ENCODE measurements around the gene RANBP3.
"Not testable (repeated sequence)": the region's sequence is repeated elsewhere in the genome, so short reads cannot be mapped to it uniquely, and the experiment has no call there.

Gene RANBP3

DNA sequence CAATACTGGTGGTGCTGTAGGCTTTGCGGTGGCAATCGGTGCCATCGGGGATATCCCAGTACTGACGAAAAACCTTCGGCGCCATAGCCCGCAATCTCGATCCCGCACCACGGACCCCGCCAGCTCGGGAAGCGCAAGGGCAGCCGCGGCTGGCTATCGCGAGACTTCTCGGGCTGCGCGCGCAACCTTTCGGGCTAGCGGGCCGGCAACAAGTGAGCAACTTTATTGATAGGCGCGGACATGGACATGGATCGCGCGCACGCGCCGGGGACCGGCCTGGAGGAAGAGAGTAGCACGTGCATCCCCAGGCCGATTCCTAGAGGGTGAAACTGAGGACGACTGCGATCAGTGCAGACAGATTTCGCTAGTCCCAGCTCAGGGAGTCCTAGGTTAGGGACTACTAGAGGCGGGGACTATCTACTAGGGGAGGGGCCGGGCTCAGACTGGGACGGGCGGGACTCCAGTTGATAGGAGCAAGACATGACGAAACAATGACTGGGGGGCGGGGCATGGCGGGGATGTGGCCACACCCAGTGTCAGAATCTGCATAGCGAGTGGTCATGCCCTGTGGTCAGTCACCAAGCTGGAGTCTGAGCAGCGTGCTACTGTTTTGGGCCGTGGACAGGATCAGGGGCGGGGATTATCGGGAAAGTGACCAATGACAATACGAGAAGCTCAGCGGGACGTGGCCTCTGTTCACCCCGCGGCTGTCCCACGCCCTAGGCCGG lies 74.2 kb downstream of the RANBP3 start, which contains the start of gene NDUFA11:
TSS of gene NDUFA11 (minus strand) at position 167 of the 728 bp plus-strand sequence. CDS start at position 85, 82 bp downstream.
- DNase-seq (ENCODE audit: low read depth in 2 of 2), result peak; percentile 88 to 96

DNA sequence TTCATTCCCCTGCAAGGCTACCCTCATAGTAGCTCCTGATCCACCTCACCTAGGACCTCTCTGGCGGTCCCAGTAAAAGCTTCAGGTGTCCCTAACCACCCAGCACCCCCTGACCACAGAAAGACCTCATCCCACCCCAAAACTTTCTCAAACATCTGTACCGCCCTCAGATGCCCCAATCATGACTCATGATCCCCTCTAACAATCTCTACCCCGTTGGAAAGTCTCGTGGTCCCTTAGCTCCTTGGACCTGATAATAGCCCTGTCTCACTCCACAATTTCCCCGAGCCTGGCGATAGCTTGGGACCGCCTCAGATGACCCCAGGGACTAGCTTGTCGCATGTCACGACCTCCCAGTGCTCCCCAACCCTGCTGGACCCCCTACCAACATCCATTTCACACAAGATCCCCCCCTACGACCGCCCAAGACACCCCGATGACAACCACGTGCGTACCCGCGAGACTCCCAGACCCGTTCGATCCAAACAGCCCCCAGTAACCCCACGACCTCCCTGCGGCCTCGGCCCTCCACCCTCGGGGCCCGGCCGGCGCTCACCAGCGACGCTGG lies 74.8 kb downstream of the RANBP3 start:
- no peak for DNase-seq (ENCODE audit: low read depth in 2 of 2)

DNA sequence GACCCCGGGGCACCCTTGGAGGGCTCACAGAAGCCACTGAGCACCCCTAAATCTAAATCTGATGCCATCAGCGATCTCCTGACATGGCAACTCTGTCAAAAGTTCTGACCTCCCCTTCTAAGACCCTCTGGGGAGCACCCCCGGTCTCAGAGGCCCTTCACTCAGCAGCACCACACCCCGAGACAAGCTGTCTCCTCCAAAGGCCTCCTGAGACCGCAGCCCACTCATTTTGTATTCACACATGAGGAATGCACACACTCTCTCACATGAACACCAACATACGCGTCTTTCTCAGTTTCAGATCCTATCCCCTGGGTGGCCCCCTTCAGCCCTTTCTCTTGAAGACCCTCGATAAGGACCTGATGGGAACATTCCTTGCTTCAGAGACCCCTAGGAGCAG lies 77.0 kb downstream of the RANBP3 start:
- DNase-seq (ENCODE audit: low read depth in 2 of 2), result no peak

DNA sequence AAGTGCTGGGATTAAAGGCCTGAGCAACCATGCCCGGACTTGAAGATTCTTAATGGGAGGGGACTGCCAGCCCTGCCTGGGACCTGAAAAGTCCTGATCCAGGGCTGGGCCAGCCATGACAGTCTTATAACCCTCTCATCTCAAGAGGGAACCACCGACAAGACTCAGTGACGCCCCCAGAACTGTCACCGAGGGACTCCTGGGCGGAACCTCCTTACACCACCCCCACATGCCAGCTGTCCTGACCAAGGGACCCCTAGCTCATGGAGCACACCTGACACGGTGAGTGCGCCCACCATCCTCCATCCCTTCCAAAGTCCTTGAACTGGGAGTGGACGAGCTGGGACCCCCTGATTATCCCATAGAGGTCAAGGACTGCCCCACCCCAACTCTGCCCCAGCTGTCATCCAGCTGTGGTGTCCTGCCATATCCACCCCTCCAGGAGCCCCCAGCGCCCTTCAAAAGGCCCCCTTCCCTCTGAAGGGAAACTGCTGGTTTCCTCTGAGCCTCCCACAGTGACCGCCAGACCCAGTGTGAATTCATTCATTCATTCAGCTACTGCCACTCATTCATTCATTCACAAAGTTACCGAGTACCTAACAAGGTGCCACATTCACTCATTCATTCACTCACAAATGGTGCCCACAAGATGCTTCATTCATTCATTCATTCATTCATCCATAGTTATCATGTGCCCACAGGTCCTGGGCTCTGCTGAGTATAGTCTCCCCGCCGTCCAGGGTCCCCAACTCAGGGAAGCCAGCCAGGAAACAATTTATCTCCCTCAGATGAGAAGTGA lies 78.0 kb downstream of the RANBP3 start:
- no peak for DNase-seq (ENCODE audit: low read depth in 2 of 2)

DNA sequence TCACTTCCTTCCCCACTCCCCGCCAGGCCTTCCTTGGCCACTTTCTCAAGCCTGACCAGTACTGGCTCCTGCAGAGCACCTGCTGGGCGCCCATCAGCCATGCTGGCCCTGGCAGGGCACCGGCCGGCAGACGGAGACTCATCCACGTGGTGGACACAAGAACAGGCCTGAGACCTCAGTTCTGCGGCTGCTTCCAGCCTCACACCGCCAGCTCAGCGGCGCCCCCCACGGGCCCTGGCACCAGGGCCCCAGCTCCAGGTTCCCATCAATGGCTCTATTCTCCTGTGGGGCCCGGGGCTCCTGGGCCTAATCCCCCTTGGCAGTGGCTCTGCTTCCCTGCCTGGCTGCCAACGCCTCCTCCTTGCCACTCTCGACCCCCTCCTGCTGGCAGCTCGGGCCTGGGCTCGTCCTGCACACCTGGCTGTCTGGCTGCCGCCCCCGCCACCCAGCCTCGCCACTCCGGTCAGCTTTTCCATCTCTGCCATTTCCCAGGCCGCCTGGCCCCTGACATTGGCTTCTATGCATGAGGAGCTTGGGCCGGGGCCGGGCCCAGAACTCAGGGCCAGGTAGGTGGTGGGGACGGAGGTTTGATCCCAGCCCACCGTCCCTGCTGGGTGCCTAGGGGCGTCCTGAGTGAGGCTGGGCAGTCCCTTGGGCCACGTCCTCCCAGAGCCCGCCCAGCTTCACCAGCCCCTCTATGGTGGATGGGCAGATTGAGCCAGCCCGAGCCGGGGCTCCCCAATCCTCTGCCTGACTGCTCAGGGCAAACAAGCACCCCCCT lies 80.6 kb downstream of the RANBP3 start:
- no peak for DNase-seq (ENCODE audit: low read depth in 2 of 2)

DNA sequence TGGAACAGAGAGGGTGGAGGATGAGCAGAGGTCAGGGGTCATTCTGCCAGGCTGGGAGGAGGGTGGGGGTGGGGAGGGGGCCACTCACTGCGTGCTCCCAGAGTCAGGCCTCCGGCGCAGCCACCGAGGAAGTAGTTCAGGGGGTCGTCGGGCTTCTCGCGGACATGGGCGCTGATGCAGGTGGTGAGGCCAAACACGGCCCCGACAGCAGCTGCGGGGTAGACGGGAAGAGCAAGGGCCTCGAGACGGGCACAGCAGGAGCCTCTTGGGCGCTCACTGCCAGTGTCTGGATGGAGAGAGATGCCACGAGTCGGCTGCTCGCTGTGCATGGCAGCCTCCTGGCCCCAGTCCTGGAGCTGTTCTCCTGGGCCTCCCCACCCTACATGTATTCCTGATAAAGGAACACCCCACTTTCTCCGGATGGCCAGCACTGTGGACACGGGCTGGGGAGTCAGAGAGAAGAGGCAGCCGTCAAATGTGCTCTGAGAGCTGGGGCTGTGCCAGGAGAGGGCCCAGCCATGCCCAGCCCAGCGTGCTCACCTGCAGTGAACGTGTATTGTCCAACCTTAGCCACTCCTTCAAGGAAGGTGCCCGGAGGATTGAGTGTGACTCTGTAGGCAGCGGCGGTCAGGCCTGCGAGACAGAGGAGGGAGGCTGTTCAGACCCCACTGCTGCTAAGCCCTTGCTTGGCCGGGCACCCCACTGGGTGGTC lies 81.4 kb downstream of the RANBP3 start:
- no peak for DNase-seq (ENCODE audit: low read depth in 2 of 2)

DNA sequence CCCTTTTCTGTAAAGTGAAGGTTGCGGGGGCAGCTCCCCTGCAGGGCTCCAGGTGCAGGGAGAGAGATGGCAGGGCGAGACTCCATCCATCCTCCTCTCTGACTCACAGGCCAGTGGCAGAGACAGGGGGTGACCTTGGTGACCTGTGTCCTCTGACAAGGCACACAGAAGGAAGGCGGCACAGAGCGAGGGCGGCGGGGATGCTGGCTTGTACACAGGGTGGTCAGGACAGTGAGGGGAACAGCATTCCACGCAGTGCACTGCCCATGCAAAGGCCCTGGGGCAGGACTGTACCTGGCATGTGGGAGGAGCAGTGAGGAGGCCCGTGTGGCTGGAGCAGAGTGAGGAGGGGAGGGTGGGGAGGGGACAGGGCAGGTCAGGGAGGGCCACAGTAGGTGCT lies 82.0 kb downstream of the RANBP3 start:
- DNase-seq (ENCODE audit: low read depth in 2 of 2), result no peak

DNA sequence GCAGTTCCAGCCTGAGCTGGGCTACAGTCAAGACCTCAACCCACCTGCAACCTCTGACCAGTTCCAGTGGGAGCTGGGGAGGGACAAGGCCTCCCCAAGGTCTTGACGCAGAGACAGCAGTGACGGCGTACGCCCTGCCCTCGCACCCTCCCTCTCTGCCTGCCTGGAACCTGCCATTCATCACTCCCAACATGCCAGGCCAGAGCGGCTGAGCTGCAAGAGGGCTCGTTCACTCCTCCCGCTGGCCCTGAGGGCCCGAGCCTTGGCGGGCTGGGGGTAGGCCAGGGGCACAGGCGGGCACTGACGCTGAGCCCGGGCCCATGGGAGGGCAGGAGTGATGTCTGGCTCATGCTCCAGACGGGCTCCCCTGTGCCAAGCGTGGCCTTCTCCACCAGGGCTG lies 82.5 kb downstream of the RANBP3 start:
- DNase-seq (ENCODE audit: low read depth in 2 of 2), result no peak

DNA sequence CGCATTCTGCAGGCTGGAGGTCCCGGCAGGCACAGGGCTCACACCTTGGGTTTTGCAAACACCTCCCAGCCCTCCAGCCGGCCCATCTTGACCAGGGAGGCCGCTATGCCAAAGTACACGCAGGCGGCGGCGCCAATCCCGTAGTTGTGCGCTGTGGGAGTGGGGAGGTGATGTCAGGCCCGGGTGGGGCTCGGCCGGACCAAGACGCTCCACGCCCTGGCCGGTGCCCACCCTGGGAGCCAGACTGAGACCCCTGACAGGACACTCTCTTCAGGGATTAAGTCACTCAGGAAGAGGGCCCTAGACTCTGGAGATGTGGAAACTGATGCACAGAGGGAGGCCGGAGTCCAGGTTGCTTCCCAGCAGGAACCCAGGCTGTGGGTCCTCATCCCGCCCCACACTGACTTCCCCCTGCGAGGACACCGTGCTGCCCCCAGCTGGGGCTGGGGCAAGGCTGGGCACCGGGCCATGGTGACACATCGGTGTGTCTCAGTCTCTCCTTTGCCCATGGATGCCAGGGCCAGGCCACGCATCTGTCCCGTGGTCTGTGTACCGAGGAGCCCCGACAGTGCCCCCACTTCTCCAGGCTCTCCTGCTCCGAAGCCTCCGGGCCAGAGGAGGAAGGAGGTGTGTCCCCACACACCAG lies 83.1 kb downstream of the RANBP3 start:
- DNase-seq (ENCODE audit: low read depth in 2 of 2), result no peak

DNA sequence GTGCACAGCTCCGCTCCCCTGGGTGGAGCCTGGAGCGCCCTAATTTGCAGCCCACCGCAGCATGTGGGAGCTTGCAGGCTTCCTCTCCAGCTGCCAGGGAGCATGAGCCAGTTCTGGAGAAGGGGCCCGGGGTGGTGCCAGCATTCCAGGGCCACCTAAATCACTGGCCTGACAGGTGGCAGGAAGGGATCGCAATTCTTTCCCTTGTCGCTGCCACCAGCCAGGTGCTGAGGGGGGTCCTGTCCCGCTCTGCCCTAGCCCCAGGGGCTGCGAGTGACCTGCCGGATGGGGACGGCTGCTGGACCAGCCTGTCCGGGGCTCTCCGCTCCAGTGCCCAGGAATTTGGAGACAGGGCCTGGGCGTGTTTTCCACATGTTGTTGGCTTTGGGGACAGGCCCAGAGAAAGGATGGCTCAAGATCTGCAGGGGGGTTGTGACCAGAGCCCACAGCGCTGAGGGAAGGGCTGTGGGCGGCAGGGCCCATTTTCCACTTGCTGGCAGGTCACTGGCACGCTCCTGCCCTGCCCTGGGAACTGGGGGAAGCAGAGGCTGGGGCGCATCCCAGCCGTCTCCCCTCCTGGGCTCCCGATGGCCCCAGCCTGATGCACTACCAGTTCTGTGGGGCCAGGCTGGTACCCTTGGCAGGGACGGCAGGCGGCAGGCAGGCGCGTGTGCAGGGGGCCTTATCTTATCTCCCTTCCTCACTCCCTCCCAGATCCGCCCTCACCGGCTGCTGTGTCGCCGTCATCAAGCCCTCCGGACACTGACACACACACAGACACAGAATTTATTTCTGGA lies 83.8 kb downstream of the RANBP3 start:
- DNase-seq (ENCODE audit: low read depth in 2 of 2), result no peak

DNA sequence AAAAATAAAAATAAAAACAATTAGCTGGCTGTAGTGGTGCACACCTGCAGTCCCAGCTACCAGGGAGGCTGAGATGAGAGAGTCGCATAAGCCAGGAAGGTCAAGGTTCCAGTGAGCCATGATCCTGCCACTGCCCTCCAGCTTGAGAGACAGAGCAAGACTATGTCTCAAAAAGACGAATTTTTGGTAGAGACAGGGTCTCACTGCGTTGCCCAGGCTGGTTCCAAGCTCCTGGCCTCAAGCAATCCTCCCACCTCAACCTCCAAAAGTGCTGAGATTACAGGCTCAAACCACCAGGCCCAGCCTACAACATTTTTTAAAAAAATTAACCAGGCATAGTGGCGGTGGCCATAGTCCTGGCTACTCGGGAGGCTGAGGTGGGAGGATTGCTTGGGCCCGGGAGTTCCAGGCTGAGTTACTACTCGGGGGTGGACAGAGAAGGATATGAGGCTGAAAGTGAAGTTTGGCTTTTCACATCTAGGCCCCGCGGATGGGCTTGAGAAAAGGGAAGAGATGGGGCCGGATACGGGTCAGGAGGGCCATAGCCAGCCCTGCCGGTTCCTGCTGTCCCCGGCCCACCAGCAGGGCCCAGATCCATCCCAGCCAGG lies 84.5 kb downstream of the RANBP3 start:
- no peak for DNase-seq (ENCODE audit: low read depth in 2 of 2)

DNA sequence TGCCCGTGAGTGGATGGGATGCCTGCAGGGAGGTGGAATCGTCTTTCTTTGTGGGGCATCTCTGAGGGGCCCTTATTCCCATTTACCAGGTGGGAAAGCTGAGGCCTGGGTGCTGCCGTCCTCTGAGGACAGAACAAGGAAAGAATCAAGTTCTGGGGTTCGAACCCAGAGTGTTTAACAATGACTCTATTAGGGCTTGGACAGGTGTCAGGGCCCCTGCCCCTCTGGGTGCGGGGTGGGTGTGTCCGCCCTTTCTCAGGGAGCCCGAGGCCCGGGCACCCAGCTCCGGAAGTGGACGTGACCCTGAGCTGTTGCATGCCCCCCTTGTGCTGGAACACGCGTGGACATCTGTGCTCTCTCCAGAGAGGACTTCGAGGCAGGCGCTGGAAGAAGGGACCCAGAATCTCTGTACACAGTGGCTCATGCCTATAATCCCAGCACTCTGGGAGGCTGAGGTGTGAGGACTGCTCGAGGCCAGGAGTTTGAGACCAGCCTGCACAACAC lies 85.1 kb downstream of the RANBP3 start:
- DNase-seq (ENCODE audit: low read depth in 2 of 2), result no peak

DNA sequence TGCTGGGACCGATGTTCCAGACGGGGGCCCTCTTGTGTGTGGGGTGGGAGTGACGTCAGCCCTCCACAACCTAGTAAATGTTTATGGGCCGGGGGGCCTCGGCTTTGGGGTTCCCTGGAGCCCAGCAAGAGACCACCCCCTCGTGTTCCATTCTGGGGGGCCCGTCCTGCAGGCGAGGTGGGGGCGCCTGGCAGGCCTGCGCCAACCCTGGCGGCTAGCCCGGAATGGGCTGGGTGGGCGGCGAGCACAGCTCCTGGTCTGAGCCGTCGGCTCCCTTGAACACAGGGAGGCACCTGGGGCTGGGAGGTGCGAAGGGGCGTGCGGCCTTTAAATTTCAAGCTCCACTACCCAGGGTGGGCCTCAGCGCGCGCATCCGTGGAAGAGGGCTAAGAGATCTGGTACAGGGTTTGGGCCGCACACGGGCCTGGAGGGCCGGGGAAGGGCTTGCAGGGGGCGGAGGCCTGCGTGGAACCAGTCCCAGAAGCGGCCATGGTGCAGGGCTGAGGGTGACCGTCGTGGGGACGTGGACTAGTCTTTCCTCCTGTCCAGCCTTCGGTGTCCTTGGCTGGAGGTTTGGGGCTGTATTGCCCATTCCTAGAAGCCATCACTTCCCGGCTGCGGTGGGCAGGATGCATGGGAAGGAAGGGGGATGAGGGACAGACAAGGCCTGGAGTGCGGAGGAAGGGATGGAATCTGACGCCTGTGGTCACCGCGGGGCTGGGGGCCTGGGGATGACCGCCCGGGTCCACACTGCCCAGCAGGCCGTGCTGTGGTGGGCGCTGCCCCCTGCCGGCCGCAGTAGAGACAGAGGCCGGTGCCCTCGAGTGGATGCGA lies 85.8 kb downstream of the RANBP3 start:
- no peak for DNase-seq (ENCODE audit: low read depth in 2 of 2)

DNA sequence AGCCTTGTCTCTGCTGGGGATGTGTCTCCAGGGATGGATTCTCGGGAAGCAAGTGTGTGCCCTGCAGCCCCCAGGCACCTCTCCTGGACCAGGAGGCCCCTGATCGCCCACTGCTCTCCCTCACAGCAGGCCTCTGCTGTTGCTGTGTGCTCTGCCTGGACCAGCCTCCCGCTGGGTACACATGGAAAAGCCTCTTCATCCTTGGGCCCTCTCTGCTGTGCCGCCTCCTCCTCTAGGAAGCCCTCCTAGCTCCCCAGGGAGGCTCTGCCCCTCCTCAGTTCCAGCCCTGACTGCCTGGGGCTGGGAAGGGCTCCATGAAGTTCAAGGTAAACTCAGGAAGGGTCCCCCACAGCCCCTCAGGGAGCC lies 86.4 kb downstream of the RANBP3 start:
- no peak for DNase-seq (ENCODE audit: low read depth in 2 of 2)

DNA sequence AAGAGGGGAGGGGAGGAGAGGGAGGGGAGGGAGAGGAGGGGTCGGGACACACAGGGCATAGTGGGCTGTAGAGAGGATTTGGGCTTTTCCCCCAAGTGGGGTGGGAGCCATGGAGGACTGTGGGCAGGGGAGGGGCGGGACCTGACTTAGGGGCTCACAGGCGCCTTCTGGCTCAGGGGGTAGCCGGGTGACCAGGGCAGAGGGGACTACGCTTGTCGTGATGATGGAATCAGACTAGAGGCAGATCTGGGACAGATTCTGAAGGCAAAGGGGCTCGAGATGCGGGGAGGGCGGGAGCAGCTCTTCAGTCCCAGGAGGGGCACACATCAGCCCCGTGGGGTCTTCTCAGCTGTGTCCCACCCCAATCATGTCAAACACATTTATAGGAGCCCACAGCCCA lies 87.8 kb downstream of the RANBP3 start:
- DNase-seq (ENCODE audit: low read depth in 2 of 2), result no peak

DNA sequence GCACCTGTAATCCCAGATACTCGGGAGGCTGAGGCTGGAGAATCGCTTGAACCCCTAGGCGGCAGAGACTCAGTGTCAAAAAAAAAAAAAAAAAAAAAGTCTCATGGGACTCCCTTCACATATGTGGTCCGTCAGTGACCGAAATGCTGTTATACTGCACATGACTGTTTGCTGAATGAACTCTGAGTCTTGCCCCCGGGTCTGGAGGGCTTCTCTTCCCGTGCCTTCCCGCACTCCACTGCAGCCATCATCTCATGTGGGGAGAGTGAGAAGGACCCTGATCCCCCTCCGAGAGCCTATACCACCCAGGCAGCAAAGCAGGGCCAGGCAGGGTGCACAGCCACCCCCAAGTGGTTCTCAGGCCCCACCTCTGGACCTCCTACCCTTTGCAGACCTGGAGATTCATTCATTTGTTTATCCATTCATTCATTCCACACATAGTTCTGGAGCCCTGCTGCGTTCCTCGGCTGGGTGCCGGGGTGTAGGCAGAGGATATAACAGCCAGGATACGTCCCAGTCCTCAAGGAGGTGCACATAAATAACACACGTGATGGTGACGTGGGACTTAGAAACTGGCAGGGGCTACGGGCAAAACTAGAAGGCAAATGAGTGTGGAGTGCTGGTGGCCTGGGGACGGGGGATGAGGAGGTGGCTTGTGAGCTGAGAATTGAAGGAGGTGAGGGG lies 88.5 kb downstream of the RANBP3 start:
- DNase-seq (ENCODE audit: low read depth in 2 of 2), result no peak

DNA sequence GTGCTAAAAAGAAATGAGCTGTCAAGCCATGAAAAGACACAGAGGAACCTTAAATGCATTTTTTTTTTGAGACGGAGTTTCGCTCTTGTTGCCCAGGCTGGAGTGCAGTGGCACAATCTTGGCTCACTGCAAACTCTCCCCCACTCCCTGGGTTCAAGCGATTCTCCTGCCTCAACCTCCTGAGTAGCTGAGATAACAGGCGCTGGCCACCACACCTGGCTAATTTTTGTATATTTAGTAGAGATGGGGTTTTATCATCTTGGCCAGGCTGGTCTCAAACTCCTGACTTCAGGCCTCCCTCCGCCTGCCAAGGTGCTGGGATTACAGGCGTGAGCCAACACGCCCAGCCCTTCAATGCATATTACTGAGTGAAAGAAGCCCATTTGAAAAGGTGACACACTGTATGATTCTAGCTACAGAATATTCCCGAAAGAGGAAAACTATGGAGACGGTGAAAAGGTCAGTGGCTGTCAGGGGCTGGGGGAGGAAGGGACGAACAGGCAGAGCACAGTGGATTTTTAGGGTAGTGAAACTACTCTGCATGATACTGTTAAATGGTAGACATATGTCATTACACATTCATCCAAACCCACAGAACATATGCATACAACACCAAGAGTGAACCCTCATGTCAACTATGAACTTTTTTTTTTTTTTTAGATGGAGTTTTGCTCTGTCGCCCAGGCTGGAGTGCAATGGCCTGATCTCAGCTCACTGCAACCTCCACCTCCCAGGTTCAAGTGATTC lies 93.7 kb downstream of the RANBP3 start:
- DNase-seq (ENCODE audit: low read depth in 2 of 2), result not testable (repeated sequence)
